ENCODE data around the gene MASTL.

DNA sequence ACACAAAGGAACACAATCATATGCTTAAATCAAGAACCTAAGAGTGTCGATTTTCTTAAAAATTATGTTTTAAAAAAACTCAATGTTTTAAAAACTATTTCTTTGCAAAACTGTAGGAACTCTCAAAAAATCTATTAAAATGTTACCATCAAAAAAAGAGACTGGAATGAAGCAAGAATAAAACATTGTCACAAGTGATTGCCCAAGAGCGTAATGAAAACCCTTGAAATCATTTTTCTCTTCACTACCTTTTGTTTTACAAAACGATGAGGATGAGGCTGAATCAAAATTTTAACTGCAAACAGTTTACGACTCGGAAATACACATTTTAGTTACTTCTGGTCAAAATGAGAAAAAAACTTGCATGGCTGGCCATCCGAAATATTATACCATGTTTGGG lies 1.8 kb upstream of the MASTL start:
- TF ChIP-seq EZH2 (IDR thresholded peaks at IDR 0.05; ENCODE audit: low read depth), result no peak
- TF ChIP-seq, protein P1, sequence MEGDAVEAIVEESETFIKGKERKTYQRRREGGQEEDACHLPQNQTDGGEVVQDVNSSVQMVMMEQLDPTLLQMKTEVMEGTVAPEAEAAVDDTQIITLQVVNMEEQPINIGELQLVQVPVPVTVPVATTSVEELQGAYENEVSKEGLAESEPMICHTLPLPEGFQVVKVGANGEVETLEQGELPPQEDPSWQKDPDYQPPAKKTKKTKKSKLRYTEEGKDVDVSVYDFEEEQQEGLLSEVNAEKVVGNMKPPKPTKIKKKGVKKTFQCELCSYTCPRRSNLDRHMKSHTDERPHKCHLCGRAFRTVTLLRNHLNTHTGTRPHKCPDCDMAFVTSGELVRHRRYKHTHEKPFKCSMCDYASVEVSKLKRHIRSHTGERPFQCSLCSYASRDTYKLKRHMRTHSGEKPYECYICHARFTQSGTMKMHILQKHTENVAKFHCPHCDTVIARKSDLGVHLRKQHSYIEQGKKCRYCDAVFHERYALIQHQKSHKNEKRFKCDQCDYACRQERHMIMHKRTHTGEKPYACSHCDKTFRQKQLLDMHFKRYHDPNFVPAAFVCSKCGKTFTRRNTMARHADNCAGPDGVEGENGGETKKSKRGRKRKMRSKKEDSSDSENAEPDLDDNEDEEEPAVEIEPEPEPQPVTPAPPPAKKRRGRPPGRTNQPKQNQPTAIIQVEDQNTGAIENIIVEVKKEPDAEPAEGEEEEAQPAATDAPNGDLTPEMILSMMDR (conservative IDR thresholded peaks at IDR 0.05), result no peak
